Dedifferentiated amniotic fluid mesenchymal stem cell (primary cell): ENCODE measurements around the gene SPATS2.
"Not testable (repeated sequence)": the region's sequence is repeated elsewhere in the genome, so short reads cannot be mapped to it uniquely, and the experiment has no call there.

ENCODE experiments used
- DNase-seq: peaks from one replicate; pipeline ENCODE4 v3.0.0-alpha.2; 2016; ENCODE audit errors: extremely low spot score

SPATS2 gene

GRCh38 chr12:49410818-49411217 lies 43.6 kb downstream of the SPATS2 start:
- no peak for DNase-seq

GRCh38 chr12:49413010-49413409 lies 45.7 kb downstream of the SPATS2 start:
- no peak for DNase-seq

GRCh38 chr12:49413796-49414195 lies 46.5 kb downstream of the SPATS2 start:
- no peak for DNase-seq

- DNase-seq, result no peak
These were observed 47.1 kb downstream of the SPATS2 start for GRCh38 chr12:49414364-49414763.

GRCh38 chr12:49415521-49415970 lies 48.3 kb downstream of the SPATS2 start:
- DNase-seq, result no peak

GRCh38 chr12:49416892-49417291 lies 49.6 kb downstream of the SPATS2 start:
- DNase-seq, result no peak

- no peak for DNase-seq
These were observed 50.3 kb downstream of the SPATS2 start for GRCh38 chr12:49417558-49417957.

- DNase-seq, result no peak
These were observed 53.3 kb downstream of the SPATS2 start for GRCh38 chr12:49420556-49420955.

- DNase-seq, result no peak
These were observed 54.9 kb downstream of the SPATS2 start for GRCh38 chr12:49422114-49422513.

- peak; percentile 58 for DNase-seq
These were observed 61.5 kb downstream of the SPATS2 start for GRCh38 chr12:49428793-49429192.

- DNase-seq, result no peak
These were observed 65.4 kb downstream of the SPATS2 start for GRCh38 chr12:49432616-49433015.

- not testable (repeated sequence) for DNase-seq
These were observed 69.5 kb downstream of the SPATS2 start for GRCh38 chr12:49436799-49437198.

- DNase-seq, result no peak
These were observed 71.8 kb downstream of the SPATS2 start for GRCh38 chr12:49439042-49439441.

- DNase-seq, result no peak
These were observed 72.8 kb downstream of the SPATS2 start for GRCh38 chr12:49440035-49440434.

GRCh38 chr12:49442915-49443314 lies 75.7 kb downstream of the SPATS2 start:
- DNase-seq, result no peak

- no peak for DNase-seq
These were observed 79.3 kb downstream of the SPATS2 start for GRCh38 chr12:49446571-49446970.

GRCh38 chr12:49448858-49449257 lies 81.6 kb downstream of the SPATS2 start:
- no peak for DNase-seq

GRCh38 chr12:49451468-49452259 lies 84.4 kb downstream of the SPATS2 start:
- no peak for DNase-seq

- DNase-seq, result no peak
These were observed 88.2 kb downstream of the SPATS2 start for GRCh38 chr12:49455501-49455900.

- DNase-seq, result no peak
These were observed 88.9 kb downstream of the SPATS2 start for GRCh38 chr12:49456131-49456679.

- no peak for DNase-seq
These were observed 91.6 kb downstream of the SPATS2 start for GRCh38 chr12:49458816-49459215.

GRCh38 chr12:49461221-49461620 lies 94.0 kb downstream of the SPATS2 start:
- no peak for DNase-seq

GRCh38 chr12:49462083-49462744 lies 95.0 kb downstream of the SPATS2 start:
- DNase-seq, result no peak
